ENCODE results near the gene TBCD.

TBCD gene

GRCh38 chr17:82751171-82751570 is 694 bp upstream of the TBCD start:
- Histone ChIP-seq H3K9me3 (replicated peaks in 1 of 2; ENCODE audit: control insufficient read depth in 2 of 2, insufficient read depth in 1 of 2, low read depth in 1 of 2, low read length in 2 of 2) (peaks cover 5 to 10% of the 10 kb centered on the region in 2 donors), H3K23ac (ENCODE audit: low read depth, low read length, poor library complexity) (peak overlapping the region; percentile 67), H4K91ac (ENCODE audit: low read depth, low read length, poor library complexity) (no peak overlapping the region), H3K14ac (ENCODE audit: low read length) (no peak overlapping the region), H3K4ac (ENCODE audit: low read length) (no peak overlapping the region), H3K27me3 (ENCODE audit: control insufficient read depth in 3 of 3, insufficient read depth in 3 of 3, low read depth in 1 of 3, low read length in 3 of 3) (peaks cover 0 to 8% (median 2%) of the 10 kb centered on the region in 3 experiments), H3K18ac (ENCODE audit: low read length) (peak overlapping the region; percentile 95), H3K4me3 (ENCODE audit: low read length in 2 of 2) (peak overlapping the region; percentile 47 to 89), H2BK12ac (ENCODE audit: low read length) (no peak overlapping the region), H3K9ac (ENCODE audit: low read depth, low read length, poor library complexity) (peak overlapping the region; percentile 87), H2BK120ac (ENCODE audit: low read depth, low read length) (no peak overlapping the region), H3K4me2 (ENCODE audit: insufficient read depth, low read length, poor library complexity, severe bottlenecking) (peak overlapping the region; percentile 98), H2BK15ac (ENCODE audit: low read length) (peak overlapping the region; percentile 60), H3K79me1 (ENCODE audit: low read depth, low read length) (peaks cover 10% of the 10 kb centered on the region), H2AFZ (ENCODE audit: low read length) (peak overlapping the region; percentile 92), H3K36me3 (replicated peaks in 1 of 2; ENCODE audit: control insufficient read depth in 2 of 2, insufficient read depth in 2 of 2, low read length in 2 of 2) (peaks cover 2 to 19% of the 10 kb centered on the region in 2 donors), H3K4me1 (ENCODE audit: control insufficient read depth in 2 of 2, insufficient read depth in 1 of 2, low read depth in 1 of 2, low read length in 2 of 2) (peaks cover 9 to 15% of the 10 kb centered on the region in 2 donors), H3K27ac (replicated peaks; ENCODE audit: low read length) (no peak overlapping the region), H2AK5ac (ENCODE audit: low read depth, low read length) (peak overlapping the region; percentile 67), H4K8ac (ENCODE audit: low read depth, low read length) (no peak overlapping the region), H2BK5ac (ENCODE audit: low read length) (no peak overlapping the region)
- no peak for DNase-seq (ENCODE audit: low spot score)
- no CpG with 5 or more reads among the region's 56 CpGs for WGBS, 2 donors (ENCODE audit: extremely low coverage in 2 of 2, insufficient read length in 2 of 2, insufficient replicate concordance in 1 of 2)

GRCh38 chr17:82752371-82753200 is 721 bp downstream of the TBCD start:
- Histone ChIP-seq H3K79me1 (ENCODE audit: low read depth, low read length) (peaks cover 11% of the 10 kb centered on the region), H3K27me3 (ENCODE audit: control insufficient read depth in 3 of 3, insufficient read depth in 3 of 3, low read depth in 1 of 3, low read length in 3 of 3) (peaks cover 0 to 8% (median 2%) of the 10 kb centered on the region in 3 experiments), H3K18ac (ENCODE audit: low read length) (peak overlapping the region; percentile 95), H4K8ac (ENCODE audit: low read depth, low read length) (no peak overlapping the region), H3K4me1 (ENCODE audit: control insufficient read depth in 2 of 2, insufficient read depth in 1 of 2, low read depth in 1 of 2, low read length in 2 of 2) (peaks cover 9 to 15% of the 10 kb centered on the region in 2 donors), H3K23ac (ENCODE audit: low read depth, low read length, poor library complexity) (peak overlapping the region; percentile 92), H3K4ac (ENCODE audit: low read length) (no peak overlapping the region), H4K91ac (ENCODE audit: low read depth, low read length, poor library complexity) (no peak overlapping the region), H2BK5ac (ENCODE audit: low read length) (peak overlapping the region; percentile 79), H2AFZ (ENCODE audit: low read length) (peak overlapping the region; percentile 99), H3K9ac (ENCODE audit: low read depth, low read length, poor library complexity) (peak overlapping the region; percentile 96), H3K4me3 (ENCODE audit: low read length in 2 of 2) (peak overlapping the region; percentile 87 to 99), H2BK15ac (ENCODE audit: low read length) (peak overlapping the region; percentile 55), H3K27ac (replicated peaks; ENCODE audit: low read length) (peak overlapping the region; percentile 69), H3K14ac (ENCODE audit: low read length) (peak overlapping the region; percentile 90), H3K36me3 (replicated peaks in 1 of 2; ENCODE audit: control insufficient read depth in 2 of 2, insufficient read depth in 2 of 2, low read length in 2 of 2) (peaks cover 3 to 33% of the 10 kb centered on the region in 2 donors), H2AK5ac (ENCODE audit: low read depth, low read length) (peak overlapping the region; percentile 51), H2BK120ac (ENCODE audit: low read depth, low read length) (no peak overlapping the region), H3K9me3 (replicated peaks in 1 of 2; ENCODE audit: control insufficient read depth in 2 of 2, insufficient read depth in 1 of 2, low read depth in 1 of 2, low read length in 2 of 2) (peaks cover 5 to 9% of the 10 kb centered on the region in 2 donors), H3K4me2 (ENCODE audit: insufficient read depth, low read length, poor library complexity, severe bottlenecking) (peak overlapping the region; percentile 97), H2BK12ac (ENCODE audit: low read length) (no peak overlapping the region)
- DNase-seq (ENCODE audit: low spot score) = no peak
- WGBS, 2 donors (ENCODE audit: extremely low coverage in 2 of 2, insufficient read length in 2 of 2, insufficient replicate concordance in 1 of 2) = no CpG with 5 or more reads among the region's 72 CpGs

GRCh38 chr17:82753201-82753464 is 1.3 kb downstream of the TBCD start:
- Histone ChIP-seq H2BK12ac (ENCODE audit: low read length) (no peak overlapping the region), H3K4ac (ENCODE audit: low read length) (no peak overlapping the region), H3K18ac (ENCODE audit: low read length) (no peak overlapping the region), H2AK5ac (ENCODE audit: low read depth, low read length) (no peak overlapping the region), H3K36me3 (replicated peaks in 1 of 2; ENCODE audit: control insufficient read depth in 2 of 2, insufficient read depth in 2 of 2, low read length in 2 of 2) (peaks cover 3 to 38% of the 10 kb centered on the region in 2 donors), H3K14ac (ENCODE audit: low read length) (no peak overlapping the region), H3K9ac (ENCODE audit: low read depth, low read length, poor library complexity) (peak overlapping the region; percentile 61), H3K23ac (ENCODE audit: low read depth, low read length, poor library complexity) (no peak overlapping the region), H2AFZ (ENCODE audit: low read length) (no peak overlapping the region), H4K8ac (ENCODE audit: low read depth, low read length) (no peak overlapping the region), H2BK15ac (ENCODE audit: low read length) (no peak overlapping the region), H3K4me3 (ENCODE audit: low read length in 2 of 2) (peak overlapping the region; percentile 87 to 99), H2BK5ac (ENCODE audit: low read length) (no peak overlapping the region), H2BK120ac (ENCODE audit: low read depth, low read length) (no peak overlapping the region), H3K4me1 (ENCODE audit: control insufficient read depth in 2 of 2, insufficient read depth in 1 of 2, low read depth in 1 of 2, low read length in 2 of 2) (peaks cover 9 to 15% of the 10 kb centered on the region in 2 donors), H3K27me3 (ENCODE audit: control insufficient read depth in 3 of 3, insufficient read depth in 3 of 3, low read depth in 1 of 3, low read length in 3 of 3) (peaks cover 0 to 8% (median 2%) of the 10 kb centered on the region in 3 experiments), H3K9me3 (replicated peaks in 1 of 2; ENCODE audit: control insufficient read depth in 2 of 2, insufficient read depth in 1 of 2, low read depth in 1 of 2, low read length in 2 of 2) (peaks cover 5 to 9% of the 10 kb centered on the region in 2 donors), H3K79me1 (ENCODE audit: low read depth, low read length) (peaks cover 11% of the 10 kb centered on the region), H4K91ac (ENCODE audit: low read depth, low read length, poor library complexity) (no peak overlapping the region), H3K27ac (replicated peaks; ENCODE audit: low read length) (no peak overlapping the region), H3K4me2 (ENCODE audit: insufficient read depth, low read length, poor library complexity, severe bottlenecking) (peak overlapping the region; percentile 97)
- no CpG with 5 or more reads among the region's 8 CpGs for WGBS, 2 donors (ENCODE audit: extremely low coverage in 2 of 2, insufficient read length in 2 of 2, insufficient replicate concordance in 1 of 2)
- no peak for DNase-seq (ENCODE audit: low spot score)
